DND-41 (cell line): ENCODE results near the gene PLAC9.

Source experiments
- ATAC-seq: fragments of 200-7000 bp; cut with Tn5 transposase; 3 replicates; pipeline ENCODE4 v1.9.1; 2021; ENCODE audit warnings: low read depth; ENCODE audit not compliant: insufficient read depth
- DNase-seq: peaks from one replicate; pipeline ENCODE4 v3.0.0-alpha.2; 2020
- H2AFZ ChIP-seq: 2 replicates; pipeline ENCODE4 v1.6.0; 2012; ENCODE audit warnings: low read depth, low read length
- H3K27ac ChIP-seq: 2 replicates; pipeline ENCODE4 v1.5.1; 2012; ENCODE audit warnings: low read length, inconsistent platforms
- H3K27me3 ChIP-seq: fragments of 200-600 bp; sonication (generic); 2 replicates; pipeline ENCODE4 v1.6.0; 2012; ENCODE audit warnings: low read length, mild to moderate bottlenecking, inconsistent platforms; ENCODE audit not compliant: insufficient read depth, poor library complexity
- H3K36me3 ChIP-seq: 2 replicates; pipeline ENCODE4 v1.5.1; 2012; ENCODE audit warnings: low read length, inconsistent platforms; ENCODE audit not compliant: insufficient read depth
- H3K4me1 ChIP-seq: 2 replicates; pipeline ENCODE4 v1.5.1; 2012; ENCODE audit warnings: mild to moderate bottlenecking, low read length; ENCODE audit not compliant: insufficient read depth
- H3K4me2 ChIP-seq: 2 replicates; pipeline ENCODE4 v1.6.0; 2012; ENCODE audit warnings: mild to moderate bottlenecking, moderate library complexity, low read length, inconsistent platforms; ENCODE audit not compliant: insufficient read depth
- H3K4me3 ChIP-seq, 2 experiments: fragments of 200-600 bp in 1 of 2; shearing (Covaris generic) in 1 of 2; 2 replicates each; pipeline ENCODE4 v1.5.1; 2012 to 2016; ENCODE audit warnings: inconsistent platforms in 2 of 2, low read length in 2 of 2, mild to moderate bottlenecking in 2 of 2, low read depth in 1 of 2, moderate library complexity in 1 of 2
- H3K79me2 ChIP-seq: 2 replicates; pipeline ENCODE4 v1.6.0; 2012; ENCODE audit warnings: low read length, inconsistent platforms; ENCODE audit not compliant: insufficient read depth
- H3K9ac ChIP-seq: 2 replicates; pipeline ENCODE4 v1.6.0; 2012; ENCODE audit warnings: low read depth, mild to moderate bottlenecking, inconsistent platforms, low read length, moderate library complexity
- H3K9me3 ChIP-seq: 2 replicates; pipeline ENCODE4 v1.5.1; 2012; ENCODE audit warnings: low read length, moderate library complexity, mild to moderate bottlenecking, inconsistent platforms; ENCODE audit not compliant: insufficient read depth, severe bottlenecking
- H4K20me1 ChIP-seq: 2 replicates; pipeline ENCODE4 v1.6.0; 2012; ENCODE audit warnings: low read length; ENCODE audit not compliant: insufficient read depth
- CTCF ChIP-seq: IDR thresholded peaks from 2 replicates; pipeline ENCODE4 v1.5.1; 2012; ENCODE audit warnings: borderline replicate concordance, low read length, moderate library complexity, mild to moderate bottlenecking; ENCODE audit not compliant: poor library complexity, severe bottlenecking; ENCODE audit errors: extremely low read depth
- EZH2 ChIP-seq: IDR thresholded peaks from 3 replicates; pipeline ENCODE4 v1.6.1; 2012; ENCODE audit warnings: borderline replicate concordance, low read depth, mild to moderate bottlenecking, moderate library complexity, low read length, inconsistent platforms; ENCODE audit not compliant: severe bottlenecking

PLAC9 gene

GRCh38 chr10:80188713-80189112 is 56.2 kb downstream of the PLAC9 start:
- ATAC-seq (no peak), DNase-seq (no peak)
- H3K79me2 ChIP-seq, result peaks cover 71% of the 10 kb centered on the region
- TF ChIP-seq EZH2 (no peak), CTCF (no peak)
- H2AFZ ChIP-seq, result no peak overlapping the region
- H3K27me3 ChIP-seq, result no peaks in the 10 kb centered on the region
- no peak overlapping the region for H3K4me2 ChIP-seq
- peaks cover 2% of the 10 kb centered on the region for H3K9me3 ChIP-seq
- H3K9ac ChIP-seq, result no peak overlapping the region
- H3K27ac ChIP-seq, result no peak overlapping the region
- H3K4me1 ChIP-seq, result peaks cover 13% of the 10 kb centered on the region
- no peaks in the 10 kb centered on the region for H3K36me3 ChIP-seq
- no peak overlapping the region for H3K4me3 ChIP-seq
- H4K20me1 ChIP-seq, result peaks cover 35% of the 10 kb centered on the region

GRCh38 chr10:80191589-80192270 is 59.2 kb downstream of the PLAC9 start:
- Histone ChIP-seq H3K27me3 (no peaks in the 10 kb centered on the region), H2AFZ (no peak overlapping the region), H3K4me1 (peaks cover 13% of the 10 kb centered on the region), H3K4me2 (no peak overlapping the region), H3K79me2 (peaks cover 69% of the 10 kb centered on the region), H3K4me3 (no peak overlapping the region), H3K27ac (no peak overlapping the region), H4K20me1 (peaks cover 45% of the 10 kb centered on the region), H3K9ac (no peak overlapping the region), H3K36me3 (peaks cover 5% of the 10 kb centered on the region), H3K9me3 (peaks cover 2% of the 10 kb centered on the region)
- TF ChIP-seq EZH2, result no peak
- no peak for TF ChIP-seq CTCF
- DNase-seq, result no peak
- no peak for ATAC-seq

- ATAC-seq, result no peak
- Histone ChIP-seq H3K4me3 (no peak overlapping the region), H3K36me3 (peaks cover 5% of the 10 kb centered on the region), H3K27ac (no peak overlapping the region), H3K4me1 (peaks cover 10% of the 10 kb centered on the region), H3K9ac (no peak overlapping the region), H3K27me3 (no peaks in the 10 kb centered on the region), H3K4me2 (no peak overlapping the region), H3K9me3 (peaks cover 2% of the 10 kb centered on the region), H4K20me1 (peaks cover 44% of the 10 kb centered on the region), H2AFZ (no peak overlapping the region), H3K79me2 (peaks cover 68% of the 10 kb centered on the region)
- TF ChIP-seq EZH2 (no peak), CTCF (no peak)
- no peak for DNase-seq
Measured at GRCh38 chr10:80192553-80192952, 60.0 kb downstream of the PLAC9 start.
